Neural cell (in vitro differentiated cells): ENCODE measurements around the gene BTBD9.

Experiments used
- EZH2 ChIP-seq: fragments of 200-600, 300-800 bp; shearing (Covaris generic), sonication (generic); IDR thresholded peaks from 2 replicates; pipeline ENCODE4 v1.6.1; 2014; ENCODE audit warnings: antibody characterized with exemption, low read length, borderline replicate concordance, mild to moderate bottlenecking; ENCODE audit not compliant: insufficient read depth, poor library complexity, severe bottlenecking
- TF ChIP-seq, protein P1 (sequence below): fragments of 450-650 bp; IDR thresholded peaks from 2 replicates; pipeline ENCODE4 v1.5.1; 2014; ENCODE audit warnings: antibody characterized with exemption, mild to moderate bottlenecking, moderate library complexity; ENCODE audit not compliant: poor library complexity, severe bottlenecking

- no peak for TF ChIP-seq EZH2
- TF ChIP-seq, protein P1, sequence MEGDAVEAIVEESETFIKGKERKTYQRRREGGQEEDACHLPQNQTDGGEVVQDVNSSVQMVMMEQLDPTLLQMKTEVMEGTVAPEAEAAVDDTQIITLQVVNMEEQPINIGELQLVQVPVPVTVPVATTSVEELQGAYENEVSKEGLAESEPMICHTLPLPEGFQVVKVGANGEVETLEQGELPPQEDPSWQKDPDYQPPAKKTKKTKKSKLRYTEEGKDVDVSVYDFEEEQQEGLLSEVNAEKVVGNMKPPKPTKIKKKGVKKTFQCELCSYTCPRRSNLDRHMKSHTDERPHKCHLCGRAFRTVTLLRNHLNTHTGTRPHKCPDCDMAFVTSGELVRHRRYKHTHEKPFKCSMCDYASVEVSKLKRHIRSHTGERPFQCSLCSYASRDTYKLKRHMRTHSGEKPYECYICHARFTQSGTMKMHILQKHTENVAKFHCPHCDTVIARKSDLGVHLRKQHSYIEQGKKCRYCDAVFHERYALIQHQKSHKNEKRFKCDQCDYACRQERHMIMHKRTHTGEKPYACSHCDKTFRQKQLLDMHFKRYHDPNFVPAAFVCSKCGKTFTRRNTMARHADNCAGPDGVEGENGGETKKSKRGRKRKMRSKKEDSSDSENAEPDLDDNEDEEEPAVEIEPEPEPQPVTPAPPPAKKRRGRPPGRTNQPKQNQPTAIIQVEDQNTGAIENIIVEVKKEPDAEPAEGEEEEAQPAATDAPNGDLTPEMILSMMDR = no peak
Measured at GRCh38 chr6:38648629-38649028, 8.9 kb upstream of the BTBD9 start.
